HG03469 (cell line): ENCODE results near the gene ACAA2.

Experiments used
- ATAC-seq: cut with Tn5 transposase; IDR thresholded peaks from one replicate; pipeline ENCODE4 v1.9.1; 2021; ENCODE audit warnings: mild to moderate bottlenecking, moderate library complexity, moderate number of reproducible peaks; ENCODE audit not compliant: unreplicated experiment

The ACAA2 gene, protein sequence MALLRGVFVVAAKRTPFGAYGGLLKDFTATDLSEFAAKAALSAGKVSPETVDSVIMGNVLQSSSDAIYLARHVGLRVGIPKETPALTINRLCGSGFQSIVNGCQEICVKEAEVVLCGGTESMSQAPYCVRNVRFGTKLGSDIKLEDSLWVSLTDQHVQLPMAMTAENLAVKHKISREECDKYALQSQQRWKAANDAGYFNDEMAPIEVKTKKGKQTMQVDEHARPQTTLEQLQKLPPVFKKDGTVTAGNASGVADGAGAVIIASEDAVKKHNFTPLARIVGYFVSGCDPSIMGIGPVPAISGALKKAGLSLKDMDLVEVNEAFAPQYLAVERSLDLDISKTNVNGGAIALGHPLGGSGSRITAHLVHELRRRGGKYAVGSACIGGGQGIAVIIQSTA

DNA sequence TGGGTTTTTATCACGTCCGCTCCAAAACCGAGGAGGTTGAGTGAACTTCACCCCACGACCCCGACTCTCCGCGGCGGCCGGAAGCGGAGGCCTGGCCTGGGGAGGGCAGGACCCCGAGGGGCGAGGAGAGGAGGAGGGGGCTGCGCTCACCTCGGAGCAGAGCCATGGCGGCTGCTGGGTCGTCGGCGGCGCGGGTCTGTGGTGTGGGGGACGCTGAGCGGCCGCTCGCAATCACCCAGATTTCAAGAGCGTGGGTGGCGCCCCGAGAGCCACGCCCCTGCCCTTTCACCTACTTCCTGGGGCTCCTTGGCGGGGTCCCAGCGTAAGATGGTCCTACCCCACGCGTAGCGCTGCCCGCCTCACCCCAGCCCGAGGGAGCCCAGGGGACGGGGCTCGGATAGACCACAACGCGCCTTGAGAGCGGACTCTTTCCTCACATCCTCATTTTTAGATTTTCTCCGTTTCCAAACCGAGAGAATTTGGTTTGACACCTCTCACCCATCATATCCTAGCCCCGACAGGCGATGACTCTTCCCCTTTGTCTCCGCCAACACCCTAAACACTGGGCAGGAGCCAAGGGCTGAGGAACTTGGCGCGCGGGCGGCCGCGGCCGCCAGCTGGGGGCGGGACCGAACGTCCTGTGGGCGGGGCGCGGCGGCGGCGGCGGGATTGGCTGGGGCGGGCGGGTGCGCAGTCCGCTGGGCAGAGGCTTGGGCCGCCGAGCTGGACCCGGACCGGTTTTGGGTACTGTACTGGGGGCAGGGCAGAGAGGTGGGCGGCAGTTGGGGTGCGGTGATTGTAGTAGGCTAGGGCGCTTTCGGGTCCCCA lies at the start of gene ACAA2:
ACAA2 (minus strand) TSS at position 215 of the 828 bp plus-strand sequence; CDS start at position 166, 49 bp downstream.
- peak; percentile 67 for ATAC-seq

DNA sequence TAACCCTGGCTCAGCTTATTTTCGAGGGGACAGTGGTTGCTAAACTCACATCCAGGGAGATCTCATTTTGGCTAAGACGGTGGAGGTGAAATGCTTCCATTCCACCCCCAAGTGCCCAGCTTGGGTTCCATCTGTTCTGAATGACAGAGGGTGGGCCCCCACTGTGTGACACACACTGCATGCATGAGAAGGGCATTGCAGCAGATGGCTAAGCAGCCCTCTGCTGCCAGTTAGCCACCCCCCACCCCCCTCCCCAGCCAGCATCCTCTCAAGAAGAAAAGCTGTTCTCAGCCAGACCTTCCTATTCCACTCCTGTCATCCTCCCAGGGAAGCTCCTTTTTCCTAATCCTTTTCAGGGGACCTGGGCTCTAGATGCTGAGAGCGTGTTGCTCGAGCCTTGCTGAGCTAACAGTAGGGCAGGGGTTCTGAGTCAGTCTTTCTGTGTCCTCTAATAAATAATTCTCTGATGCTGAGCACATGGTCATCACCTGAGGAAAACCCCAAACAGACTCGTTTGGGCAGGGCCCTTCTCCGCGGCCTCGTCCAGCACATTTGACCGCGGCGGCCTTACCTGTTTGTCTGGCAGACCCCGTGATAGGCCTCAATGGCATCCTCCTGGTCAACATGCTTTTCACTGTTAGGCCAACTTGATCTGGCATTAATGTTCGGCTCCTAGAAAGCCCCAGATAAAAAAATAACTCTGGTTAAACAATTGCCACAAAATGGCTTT lies 49.5 kb upstream of the ACAA2 start:
- ATAC-seq, result no peak

DNA sequence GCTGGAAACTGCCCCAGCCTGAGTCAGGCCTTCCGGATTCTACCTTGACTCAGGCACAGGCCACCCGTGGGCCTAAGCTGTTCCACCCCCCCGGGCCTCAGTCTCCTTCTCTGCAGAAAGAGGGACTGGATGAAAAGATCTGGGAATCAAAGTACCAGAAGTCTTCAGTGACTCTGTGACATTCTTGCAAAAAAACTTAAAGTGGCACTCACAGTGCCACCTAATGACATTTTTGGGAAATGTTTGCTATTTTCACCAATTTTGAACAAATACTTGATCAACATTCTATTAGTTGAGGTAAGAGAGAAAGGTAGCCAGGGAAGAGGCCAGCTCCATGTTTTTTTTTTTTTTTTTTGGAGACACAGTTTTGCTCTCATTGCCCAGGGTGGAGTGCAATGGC lies 48.3 kb upstream of the ACAA2 start:
- ATAC-seq, result no peak

DNA sequence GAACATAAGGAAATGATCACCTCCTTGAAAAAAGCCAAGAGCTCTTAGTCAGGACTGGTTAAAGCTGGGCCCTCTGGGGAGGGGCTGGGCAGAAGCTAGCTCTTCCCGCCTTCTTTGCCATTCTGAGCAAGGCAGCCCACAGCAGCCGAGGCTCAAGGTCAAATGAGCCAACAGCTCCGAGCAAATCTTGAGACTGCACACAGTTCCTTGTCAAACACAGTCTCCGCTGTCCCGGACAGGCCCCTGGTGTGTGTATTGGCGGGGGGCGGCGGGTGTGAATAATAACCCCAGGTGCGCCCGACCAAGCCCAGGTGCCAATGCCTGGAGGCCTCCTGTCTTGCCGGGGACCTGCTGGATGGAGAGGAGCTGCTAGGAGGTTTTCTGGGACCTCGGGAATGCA lies 46.4 kb upstream of the ACAA2 start:
- no peak for ATAC-seq

DNA sequence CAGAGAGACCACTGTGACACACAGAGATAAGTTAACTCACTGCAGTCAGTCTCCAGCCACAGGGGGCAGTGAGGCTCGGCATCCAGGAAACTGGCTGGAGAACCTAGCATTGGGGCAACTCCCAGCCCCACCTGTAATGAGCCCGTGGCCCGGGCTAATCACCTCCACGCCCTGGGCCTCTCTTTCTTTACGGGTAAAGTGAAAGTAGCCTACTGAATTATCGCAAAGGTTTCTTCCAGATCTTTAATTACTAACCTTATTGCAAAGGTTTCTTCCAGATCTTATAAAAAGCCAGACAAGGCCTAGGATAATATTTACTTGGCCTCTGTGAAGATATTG lies 45.7 kb upstream of the ACAA2 start:
- ATAC-seq, result no peak

DNA sequence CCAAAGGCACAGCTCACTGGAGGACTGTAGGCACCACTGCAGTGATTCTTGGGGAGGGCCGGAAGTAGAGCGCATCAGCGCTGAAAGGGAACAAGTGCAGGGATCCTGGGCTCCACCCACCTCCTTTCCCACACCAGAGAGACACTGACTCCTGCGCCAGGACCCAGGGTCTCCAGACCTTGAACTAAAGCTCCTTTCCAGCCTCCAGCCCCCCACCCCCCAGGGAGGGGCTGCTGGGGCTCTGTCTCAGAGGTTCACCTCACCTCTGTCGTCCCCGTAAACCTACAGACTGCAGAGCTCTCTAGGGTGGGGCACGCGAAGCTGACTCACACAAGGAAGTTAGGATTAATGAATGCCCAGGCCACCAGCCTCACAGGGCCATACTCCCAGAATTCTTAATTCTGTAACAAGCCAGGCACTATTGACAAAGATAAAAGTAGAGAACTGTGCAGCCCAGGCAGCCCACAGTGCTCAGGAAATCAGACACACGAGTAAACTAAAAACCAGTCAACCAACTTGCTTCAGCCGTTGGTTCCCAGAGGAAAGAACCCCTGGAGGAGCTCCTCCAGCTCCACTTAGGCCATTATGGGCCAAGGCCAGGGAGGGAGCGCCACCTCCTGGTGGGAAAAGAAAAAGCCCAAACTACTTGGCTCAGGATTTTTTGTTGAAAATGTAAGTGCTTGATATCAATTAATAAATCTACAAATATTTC lies 45.1 kb upstream of the ACAA2 start:
- no peak for ATAC-seq

DNA sequence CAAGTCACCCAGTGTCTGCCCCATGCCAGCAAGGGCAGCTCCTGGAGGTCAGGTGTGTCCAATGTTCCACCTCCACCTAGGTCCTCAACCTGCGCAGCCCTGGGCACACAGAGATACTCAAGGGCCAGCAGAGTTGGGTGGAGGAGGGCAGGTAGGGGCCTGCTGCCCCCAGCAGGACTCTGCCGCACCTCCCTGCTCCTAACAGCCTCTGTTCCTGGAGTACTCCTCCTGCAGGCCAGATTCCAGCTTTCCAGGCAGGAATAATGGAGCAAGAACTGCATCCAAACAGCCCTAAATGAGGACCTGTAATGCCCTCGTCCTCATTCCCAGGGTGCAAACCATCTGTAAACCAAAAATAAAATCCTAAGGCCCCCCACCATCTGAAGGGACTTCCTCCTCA lies 44.4 kb upstream of the ACAA2 start:
- ATAC-seq, result no peak

DNA sequence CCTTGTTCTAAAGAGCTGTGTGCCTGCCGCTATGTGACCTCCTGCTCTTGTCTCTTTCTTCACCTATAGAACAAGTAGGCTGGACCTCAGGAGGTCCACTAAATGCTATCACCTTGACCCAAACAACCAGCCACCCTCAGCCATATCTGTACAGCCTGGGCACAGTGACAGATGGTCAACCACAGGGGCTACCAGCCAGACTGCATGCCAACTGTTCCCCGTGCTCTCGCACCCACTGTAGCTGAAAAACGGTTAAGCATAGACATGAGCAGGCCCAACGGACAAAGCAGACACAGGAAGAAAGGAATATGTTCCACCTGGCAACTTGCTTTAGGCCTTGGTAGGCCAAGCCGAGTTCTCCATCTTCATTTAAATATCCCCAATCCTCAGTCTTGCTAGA lies 43.2 kb upstream of the ACAA2 start:
- ATAC-seq, result no peak

DNA sequence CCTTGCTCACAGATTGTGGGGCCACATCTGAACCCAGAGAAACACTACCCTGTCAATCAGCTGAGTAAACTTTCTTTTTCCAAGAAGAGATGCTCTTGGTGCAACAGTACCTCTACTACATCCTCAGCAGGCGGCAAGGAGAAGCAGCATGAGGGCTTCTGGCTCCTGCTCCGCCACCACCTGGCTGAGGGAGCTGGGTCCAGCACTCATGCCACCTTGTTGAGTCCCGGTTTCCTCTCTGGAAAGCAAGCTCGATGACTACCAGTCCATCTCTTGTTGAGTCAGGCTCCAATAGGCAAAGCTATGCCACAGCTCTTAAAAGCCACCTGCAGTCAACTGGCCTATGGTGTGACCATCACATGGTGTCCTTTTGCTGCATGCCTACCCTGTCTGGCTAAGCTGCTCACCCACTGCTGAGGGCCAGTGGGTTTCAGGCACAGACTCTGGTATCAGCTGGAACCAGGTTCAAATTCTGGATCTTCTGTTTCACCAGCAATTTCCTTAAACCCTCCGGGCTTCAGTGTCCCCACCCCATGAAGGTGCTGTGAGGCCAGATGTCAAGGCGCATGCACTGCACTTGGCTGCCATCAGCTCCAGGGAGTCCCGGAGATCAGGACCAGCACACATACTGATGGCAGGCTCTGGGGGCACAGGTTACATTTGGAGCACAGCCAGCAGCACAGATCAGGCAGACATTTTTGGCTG lies 42.5 kb upstream of the ACAA2 start:
- ATAC-seq, result no peak

DNA sequence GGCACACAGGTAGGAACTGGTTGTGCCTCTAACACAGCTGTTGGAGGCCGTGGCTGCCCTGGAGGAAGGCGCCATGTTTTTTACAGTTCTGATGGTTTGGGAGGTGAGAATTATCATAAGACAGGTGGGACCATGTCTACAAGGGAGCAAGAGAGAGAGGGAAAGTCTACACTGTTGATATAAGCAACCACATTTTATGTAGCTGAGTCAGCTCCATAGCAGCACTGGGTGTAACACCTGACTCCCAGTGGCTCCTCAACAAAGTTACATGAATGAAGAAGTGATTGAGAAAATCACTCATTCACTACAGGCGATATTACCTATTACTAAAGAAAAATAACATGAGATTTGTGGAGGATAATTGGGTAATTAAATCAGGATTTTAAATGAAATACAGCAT lies 41.3 kb upstream of the ACAA2 start:
- no peak for ATAC-seq

DNA sequence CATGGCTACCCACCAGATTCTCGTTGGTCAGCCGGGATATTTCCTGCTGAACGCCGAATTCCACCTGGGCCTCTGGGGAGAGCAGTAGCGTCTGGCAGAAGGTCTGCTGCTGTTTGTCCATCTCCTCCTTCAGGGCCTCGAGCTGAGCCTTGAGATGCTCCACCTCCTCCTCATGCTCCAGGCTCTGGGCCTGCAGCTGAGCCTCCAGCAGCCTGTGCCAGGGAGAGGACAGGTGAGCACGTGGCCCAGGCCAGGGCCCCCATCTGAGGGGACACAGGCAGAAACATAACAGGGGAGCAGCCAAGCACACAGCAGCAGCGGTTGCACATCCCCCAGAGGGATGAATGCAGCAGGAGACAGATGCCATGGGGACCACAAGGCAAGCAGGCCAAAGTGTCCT lies 40.1 kb upstream of the ACAA2 start:
- ATAC-seq, result no peak

DNA sequence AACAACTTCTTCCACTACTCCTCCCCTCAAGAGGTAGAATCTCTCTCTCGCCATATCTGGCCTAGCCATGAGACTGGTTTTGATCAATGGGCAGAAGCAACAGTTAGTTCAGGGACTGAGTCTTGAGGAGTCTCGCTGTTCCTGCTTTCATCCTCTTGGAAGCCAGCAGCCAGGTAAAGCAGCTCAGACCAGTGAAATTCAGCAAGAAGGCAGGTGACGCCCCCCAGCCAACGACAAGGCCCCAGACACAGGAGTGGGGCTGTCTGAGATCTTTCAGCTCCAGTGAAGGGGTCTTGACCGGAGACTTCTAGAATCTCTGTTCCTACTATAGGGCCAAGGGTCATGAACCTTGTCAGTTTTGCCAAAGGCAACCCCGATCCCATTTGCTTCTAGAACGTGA lies 39.7 kb upstream of the ACAA2 start:
- ATAC-seq, result no peak

DNA sequence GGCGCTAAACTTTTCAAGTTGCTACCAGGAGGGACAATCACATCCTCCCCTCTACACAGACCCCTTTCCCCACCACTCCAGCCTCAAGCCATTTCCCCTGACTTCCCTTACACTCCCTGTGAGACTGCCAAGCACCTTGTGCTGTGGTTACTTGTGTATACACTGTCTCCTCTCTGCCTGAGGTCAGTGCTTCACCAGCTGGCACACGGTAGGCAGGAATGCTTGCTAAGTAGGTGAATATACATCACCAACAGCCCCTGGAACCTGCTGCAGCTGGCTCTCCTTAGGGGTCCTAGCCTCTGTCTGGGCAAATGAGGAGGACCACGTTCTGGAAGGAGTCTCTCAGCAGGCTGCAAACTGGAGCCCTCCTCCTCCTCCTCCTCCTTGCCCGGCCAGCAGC lies 38.3 kb upstream of the ACAA2 start:
- ATAC-seq, result no peak

DNA sequence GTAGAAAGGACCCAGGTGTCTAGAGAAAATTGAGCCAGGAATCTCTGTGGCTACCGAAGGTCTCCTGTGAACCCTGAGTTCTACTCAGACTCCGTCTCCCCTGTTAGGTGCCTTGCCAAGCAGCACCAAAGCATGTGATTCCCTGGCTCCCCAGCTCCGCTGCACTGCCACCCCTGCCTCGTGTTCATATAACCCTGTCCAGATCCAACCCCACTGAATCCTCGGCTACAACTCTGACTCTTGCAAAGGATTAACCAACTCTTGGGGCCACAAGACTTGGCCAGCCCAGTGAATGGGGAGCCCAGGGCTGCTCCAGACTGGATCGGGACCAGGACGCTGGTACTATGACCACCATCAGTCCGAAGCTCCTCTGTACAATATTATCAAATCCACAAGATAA lies 37.3 kb upstream of the ACAA2 start:
- no peak for ATAC-seq

DNA sequence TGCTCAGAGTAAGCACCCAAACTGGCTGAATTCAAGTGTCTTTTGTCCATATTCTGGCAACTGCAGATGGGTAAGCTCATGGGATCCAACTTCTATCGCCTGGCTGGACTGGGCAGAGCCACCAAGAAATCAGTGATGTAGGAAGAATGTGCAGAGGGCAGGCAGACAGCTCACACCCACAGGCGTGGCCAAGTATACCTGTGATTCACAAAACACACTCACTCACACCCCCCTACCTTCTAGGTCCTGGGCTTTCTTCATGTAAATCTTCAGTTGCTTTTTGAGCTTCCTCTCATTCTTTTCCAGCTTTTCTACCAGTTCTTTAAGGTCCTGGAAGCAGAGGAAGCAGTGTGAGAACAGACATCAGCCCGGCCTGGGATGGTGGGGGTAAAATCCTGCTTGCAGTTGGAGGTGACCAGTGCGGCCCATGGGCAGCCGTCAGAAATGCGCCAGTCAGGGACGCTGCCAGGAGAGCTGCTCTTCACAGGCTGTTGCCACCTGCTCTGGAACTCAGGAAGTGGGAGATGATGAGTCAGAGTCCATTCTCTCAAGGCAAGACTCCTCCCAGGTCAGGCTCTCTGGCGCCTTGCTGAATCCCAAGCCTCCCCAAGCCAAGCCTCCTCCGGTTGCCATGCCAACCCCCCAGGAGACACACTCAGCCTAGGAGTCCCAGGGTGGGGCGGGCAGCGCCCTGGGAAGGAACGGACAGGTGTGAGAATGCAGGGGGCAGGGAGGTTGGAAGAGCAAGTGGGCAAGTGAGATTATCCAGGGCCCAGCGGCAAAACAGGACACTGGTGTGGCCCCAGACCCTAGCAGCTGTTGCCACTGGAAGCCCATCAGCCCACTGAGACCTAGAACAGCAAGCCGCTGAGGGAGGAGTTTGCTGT lies 36.2 kb upstream of the ACAA2 start:
- no peak for ATAC-seq

DNA sequence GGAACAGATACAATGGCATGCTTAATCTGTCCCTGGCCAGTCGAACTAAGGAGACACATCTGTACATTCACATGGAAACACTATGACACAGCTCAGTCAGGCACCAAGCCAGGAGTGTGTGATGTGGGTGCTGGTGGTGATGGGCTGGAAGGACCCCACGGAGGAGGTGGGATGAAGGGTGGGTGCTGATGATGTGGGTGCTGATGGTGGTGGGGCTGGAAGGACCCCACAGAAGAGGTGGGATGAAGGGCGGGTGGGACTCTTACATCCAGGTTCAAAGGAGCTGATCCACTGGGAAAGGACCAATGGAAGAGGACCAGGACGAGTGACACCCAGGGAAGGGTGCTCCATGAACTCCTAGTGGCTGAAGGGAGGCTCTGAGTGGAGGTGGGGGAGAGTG lies 34.8 kb upstream of the ACAA2 start:
- no peak for ATAC-seq

DNA sequence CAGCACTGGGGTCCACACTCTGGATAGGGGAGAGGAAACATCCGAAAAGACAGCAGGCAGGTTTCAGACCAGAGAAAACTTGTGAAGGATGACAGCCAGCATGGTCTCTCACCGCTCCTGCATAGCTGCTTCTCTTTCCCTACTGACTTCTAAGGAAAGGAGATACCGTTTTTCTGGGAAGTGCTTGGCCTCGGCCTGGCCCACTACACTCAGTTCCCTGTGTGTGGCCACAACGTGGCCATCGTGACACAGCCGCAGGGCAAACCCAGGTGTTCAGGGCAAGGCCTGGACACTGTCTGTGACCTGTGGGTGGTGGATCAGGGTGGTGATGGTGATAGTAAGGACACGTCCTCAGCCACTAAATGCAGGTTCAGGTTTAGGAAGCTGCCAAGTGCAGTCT lies 34.2 kb upstream of the ACAA2 start:
- no peak for ATAC-seq

DNA sequence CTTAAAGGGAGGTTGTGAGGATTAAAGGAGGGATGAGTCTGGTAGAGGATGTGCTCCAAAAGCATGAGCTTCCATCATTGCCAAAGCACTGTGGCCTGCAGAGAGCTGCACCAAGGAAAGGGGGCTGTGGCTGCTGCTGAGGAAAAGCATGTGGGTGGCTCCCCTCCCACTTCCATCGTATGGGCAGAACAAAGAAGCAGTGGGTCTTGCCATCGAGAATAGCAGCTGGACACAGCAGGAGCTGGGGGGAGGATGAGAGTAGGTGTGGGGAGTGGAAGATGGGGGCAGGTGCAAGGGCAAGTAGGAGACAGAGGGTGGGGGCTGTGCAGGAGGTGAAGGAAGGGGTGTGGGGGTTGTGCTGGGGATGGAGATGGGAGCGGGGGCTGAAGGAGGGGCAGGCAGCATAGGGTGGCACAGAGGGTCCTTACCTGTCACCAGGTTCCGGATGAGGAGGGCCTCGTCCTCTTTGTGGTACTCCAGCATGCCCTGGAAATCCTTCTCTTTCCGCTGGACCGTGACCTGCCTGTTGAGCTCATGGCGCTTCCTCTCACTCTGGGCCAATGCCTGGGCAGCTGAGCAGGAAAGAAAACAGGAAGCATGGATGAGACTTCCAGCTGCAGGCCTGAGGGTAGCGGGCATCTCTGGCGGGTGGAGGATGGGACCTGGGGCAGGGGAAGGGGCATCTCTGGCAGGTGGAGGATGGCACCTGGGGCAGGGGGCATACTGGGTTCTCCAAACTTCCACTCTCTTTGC lies 33.6 kb upstream of the ACAA2 start:
- no peak for ATAC-seq

DNA sequence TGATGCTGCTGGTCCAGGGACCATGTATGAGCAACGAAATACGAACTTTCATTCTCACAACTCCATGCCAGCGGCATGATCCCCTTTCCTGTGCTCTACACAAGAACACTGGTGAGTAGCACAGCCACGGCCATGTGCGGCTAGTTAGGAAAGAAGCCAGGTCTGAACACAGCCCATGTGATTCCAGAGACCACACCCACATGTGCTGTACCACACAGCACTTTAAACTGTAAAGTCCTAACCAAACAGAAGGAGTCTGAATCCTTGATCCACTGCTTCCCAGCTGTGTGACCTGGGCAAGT lies 33.0 kb upstream of the ACAA2 start:
- no peak for ATAC-seq
